Measurements from ENCODE around the gene BTK.

The BTK gene

DNA sequence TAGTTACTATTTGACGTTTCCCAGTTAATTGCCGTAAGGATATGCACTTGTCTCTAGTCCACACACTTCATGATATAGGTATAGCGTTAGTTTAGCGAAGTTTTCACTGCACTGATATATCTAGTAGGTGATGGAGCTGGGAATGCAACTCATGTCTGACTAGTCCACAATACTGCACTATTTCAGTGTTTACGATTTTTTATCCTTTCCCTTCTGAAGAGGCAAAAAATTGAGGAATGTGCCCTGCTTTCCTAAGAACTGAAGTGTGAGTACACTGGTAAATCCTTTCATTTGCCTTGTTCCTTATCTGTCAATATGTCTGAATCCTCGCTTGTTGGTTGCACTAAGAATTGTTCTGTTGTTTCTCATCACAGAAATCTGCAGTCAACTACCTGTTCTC lies 5.8 kb upstream of the BTK start:
- peak overlapping the region; percentile 54 for H3K27ac ChIP-seq
- TF ChIP-seq, protein P1, sequence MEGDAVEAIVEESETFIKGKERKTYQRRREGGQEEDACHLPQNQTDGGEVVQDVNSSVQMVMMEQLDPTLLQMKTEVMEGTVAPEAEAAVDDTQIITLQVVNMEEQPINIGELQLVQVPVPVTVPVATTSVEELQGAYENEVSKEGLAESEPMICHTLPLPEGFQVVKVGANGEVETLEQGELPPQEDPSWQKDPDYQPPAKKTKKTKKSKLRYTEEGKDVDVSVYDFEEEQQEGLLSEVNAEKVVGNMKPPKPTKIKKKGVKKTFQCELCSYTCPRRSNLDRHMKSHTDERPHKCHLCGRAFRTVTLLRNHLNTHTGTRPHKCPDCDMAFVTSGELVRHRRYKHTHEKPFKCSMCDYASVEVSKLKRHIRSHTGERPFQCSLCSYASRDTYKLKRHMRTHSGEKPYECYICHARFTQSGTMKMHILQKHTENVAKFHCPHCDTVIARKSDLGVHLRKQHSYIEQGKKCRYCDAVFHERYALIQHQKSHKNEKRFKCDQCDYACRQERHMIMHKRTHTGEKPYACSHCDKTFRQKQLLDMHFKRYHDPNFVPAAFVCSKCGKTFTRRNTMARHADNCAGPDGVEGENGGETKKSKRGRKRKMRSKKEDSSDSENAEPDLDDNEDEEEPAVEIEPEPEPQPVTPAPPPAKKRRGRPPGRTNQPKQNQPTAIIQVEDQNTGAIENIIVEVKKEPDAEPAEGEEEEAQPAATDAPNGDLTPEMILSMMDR (conservative IDR thresholded peaks at IDR 0.05): no peak

GRCh38 chrX:101390664-101391525 lies 4.9 kb upstream of the BTK start, which contains the start of gene RPL36A:
TSS of gene RPL36A (plus strand) at chrX:101391011. CDS start at chrX:101391044, 33 bp downstream.
- peak within 1 kb of the TSS; percentile 54 for H3K27ac ChIP-seq
- TF ChIP-seq, protein P1 (conservative IDR thresholded peaks at IDR 0.05): peak; percentile 72

GRCh38 chrX:101388604-101389003 lies 2.6 kb upstream of the BTK start:
- H3K27ac ChIP-seq: no peak overlapping the region
- TF ChIP-seq, protein P1 (conservative IDR thresholded peaks at IDR 0.05): no peak

GRCh38 chrX:101386542-101386885 lies 523 bp upstream of the BTK start:
- TF ChIP-seq, protein P1 (conservative IDR thresholded peaks at IDR 0.05): no peak
- no peak overlapping the region for H3K27ac ChIP-seq

DNA sequence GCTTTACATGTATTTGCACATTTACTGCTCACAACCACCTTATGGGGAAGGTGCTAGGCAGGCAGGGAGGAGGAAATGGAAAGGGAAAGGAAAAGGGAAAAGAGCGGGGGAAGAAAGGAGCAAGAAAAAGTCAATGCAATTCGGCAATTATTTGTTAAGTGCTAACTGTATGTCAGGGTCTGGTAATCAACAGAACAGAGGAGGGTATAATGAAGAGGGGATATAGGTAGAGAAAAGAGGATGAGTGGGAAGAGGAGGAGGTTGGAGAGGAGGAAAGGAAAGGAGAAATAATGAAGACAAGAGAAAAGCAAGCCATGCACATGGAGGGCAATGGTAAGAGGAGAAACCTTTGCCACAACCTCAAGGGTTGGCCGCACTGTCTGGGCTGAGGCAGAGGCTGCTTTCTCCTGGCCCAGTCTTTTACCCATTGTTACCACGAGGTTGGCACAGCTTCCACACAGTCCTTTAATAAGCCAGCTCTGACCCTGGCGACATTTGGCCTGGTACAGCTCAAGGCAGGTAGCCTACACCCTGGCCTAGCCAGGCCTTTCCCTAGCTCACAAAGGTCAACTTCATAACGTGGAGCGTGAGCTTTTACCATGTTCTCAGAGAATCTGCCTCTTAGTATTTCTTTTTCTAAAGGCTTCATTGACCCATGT lies 836 bp downstream of the BTK start:
- no peak overlapping the region for H3K27ac ChIP-seq
- TF ChIP-seq, protein P1 (conservative IDR thresholded peaks at IDR 0.05): no peak

DNA sequence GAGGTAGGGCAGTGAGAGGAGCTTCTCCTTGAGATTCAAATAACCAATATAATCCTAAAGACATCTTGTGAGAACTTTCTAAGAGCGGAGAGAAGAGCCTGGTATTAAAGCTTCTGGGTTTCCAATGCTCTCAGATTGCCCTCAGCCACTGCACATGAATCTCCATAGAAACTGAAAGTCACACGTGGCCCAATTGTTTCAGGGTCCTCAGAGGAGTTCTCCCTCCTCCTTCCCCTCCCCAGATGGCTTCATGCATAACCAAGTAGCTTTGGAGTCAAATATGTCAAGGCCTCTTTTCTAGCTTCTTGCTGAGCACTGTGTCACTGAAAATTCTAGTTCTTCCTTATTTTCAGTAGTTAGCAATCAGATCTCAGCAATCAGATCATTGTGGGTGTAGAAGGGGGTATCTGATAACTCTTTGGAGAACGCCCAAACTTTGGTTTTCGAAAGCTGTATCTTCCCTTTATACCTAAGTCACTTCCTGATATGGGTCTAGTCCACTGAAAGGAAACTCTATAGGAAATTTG lies 2.2 kb downstream of the BTK start:
- TF ChIP-seq, protein P1 (conservative IDR thresholded peaks at IDR 0.05): no peak
- H3K27ac ChIP-seq: no peak overlapping the region

DNA sequence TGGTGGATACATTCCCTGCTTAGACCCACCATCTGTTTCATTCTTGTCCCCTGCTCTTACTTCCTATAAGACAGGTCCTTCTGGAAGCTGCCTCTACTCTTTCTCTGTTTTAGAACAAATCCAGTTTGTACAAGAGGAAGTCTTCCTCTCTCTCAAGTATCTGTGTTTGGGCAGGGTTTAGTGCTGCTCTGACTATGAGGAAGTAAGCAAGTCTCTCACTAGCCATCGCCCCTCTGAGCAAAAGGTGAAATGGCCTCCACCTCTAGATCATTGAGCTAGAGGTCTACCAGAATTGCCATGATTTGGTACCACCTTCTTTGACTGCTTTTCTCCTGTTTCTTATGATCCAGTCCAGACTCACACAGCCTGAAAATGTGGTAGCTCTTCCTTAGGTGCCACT lies 8.4 kb downstream of the BTK start:
- TF ChIP-seq, protein P1 (conservative IDR thresholded peaks at IDR 0.05): no peak
- H3K27ac ChIP-seq: no peak overlapping the region

Data from VCaP (cell line).